K562 (cell line): Measurements from ENCODE around the gene SLC25A51. TPM values are rescaled to one million over a fixed set of nuclear protein-coding genes. Genes with fewer than 3 reads are reported as not detected.
A peak's percentile ranks its signal among the peaks of the same experiment; 100 is the strongest.

Source experiments
- BDP1 ChIP-seq: IDR thresholded peaks from 3 replicates; pipeline ENCODE4 v1.6.1; 2011; ENCODE audit not compliant: insufficient read length, insufficient read depth
- ESRRA ChIP-seq: fragments of 450-650 bp; IDR thresholded peaks from 2 replicates; pipeline ENCODE4 v1.6.1; 2014; ENCODE audit warnings: low read depth, mild to moderate bottlenecking, moderate library complexity, borderline replicate concordance
- LCOR ChIP-seq: sonication (generic); formaldehyde crosslinking; IDR thresholded peaks from 2 replicates; pipeline ENCODE4 v1.8.0; 2022; ENCODE audit warnings: mild to moderate bottlenecking, missing genetic modification reagents
- MED1 ChIP-seq: sonication (generic); formaldehyde crosslinking; IDR thresholded peaks from 2 replicates; pipeline ENCODE4 v1.8.1; 2023; ENCODE audit warnings: missing genetic modification reagents, borderline replicate concordance
- MLX ChIP-seq, 2 experiments: fragments of 450-650 bp in 1 of 2; sonication (generic) in 1 of 2; formaldehyde crosslinking; conservative IDR thresholded peaks; 2 replicates each; pipeline versions ENCODE4 v1.4.0 to v1.8.1; 2020 to 2022; ENCODE audit warnings: mild to moderate bottlenecking in 1 of 2, missing genetic modification reagents in 1 of 2
- NBN ChIP-seq: fragments of 450-650 bp; IDR thresholded peaks from 2 replicates; pipeline ENCODE4 v1.6.1; 2016; ENCODE audit warnings: low read depth, mild to moderate bottlenecking
- NCOA4 ChIP-seq: fragments of 450-650 bp; IDR thresholded peaks from 2 replicates; pipeline ENCODE4 v1.6.1; 2018; ENCODE audit warnings: mild to moderate bottlenecking; ENCODE audit not compliant: partially characterized antibody
- RHOXF2B ChIP-seq: fragments of 250-450 bp; sonication (Bioruptor Pico); conservative IDR thresholded peaks from 2 replicates; pipeline ENCODE4 v1.5.1; 2021
- SMAD1 ChIP-seq: fragments of 150-350 bp; IDR thresholded peaks from 2 replicates; pipeline ENCODE4 v1.6.1; 2014; ENCODE audit warnings: low read length, low read depth; ENCODE audit not compliant: partially characterized antibody
- TAF1 ChIP-seq: IDR thresholded peaks from 2 replicates; pipeline ENCODE4 v1.6.1; 2011; ENCODE audit warnings: mild to moderate bottlenecking, low read length, moderate library complexity; ENCODE audit not compliant: insufficient read depth, control insufficient read depth, severe bottlenecking; ENCODE audit errors: extremely low read depth
- TEAD2 ChIP-seq: fragments of 450-650 bp; IDR thresholded peaks from 2 replicates; pipeline ENCODE4 v1.6.1; 2016; ENCODE audit warnings: missing genetic modification characterization, control low read depth, missing compliant biosample characterization
- ZBTB40 ChIP-seq, 2 experiments: fragments of 450-650 bp in 1 of 2; sonication (generic) in 1 of 2; formaldehyde crosslinking in 1 of 2; IDR thresholded peaks; 2 replicates each; pipeline versions ENCODE4 v1.7.1 to v1.9.0; 2016 to 2022; ENCODE audit warnings: inconsistent platforms in 1 of 2, mild to moderate bottlenecking in 1 of 2, missing genetic modification reagents in 1 of 2
- ZNF384 ChIP-seq: IDR thresholded peaks from 2 replicates; pipeline ENCODE4 v1.6.1; 2012; ENCODE audit warnings: low read depth, low read length, improper control_type of control experiment
- ZNF431 ChIP-seq: sonication (generic); formaldehyde crosslinking; IDR thresholded peaks from 2 replicates; pipeline ENCODE4 v1.8.0; 2022; ENCODE audit warnings: mild to moderate bottlenecking, missing genetic modification reagents
- ZNF589 ChIP-seq: fragments of 200-800 bp; sonication (Bioruptor generic); IDR thresholded peaks from 2 replicates; pipeline ENCODE4 v1.6.1; 2016; ENCODE audit warnings: low read depth, missing genetic modification characterization, missing compliant biosample characterization
- ZNF778 ChIP-seq: fragments of 450-650 bp; formaldehyde crosslinking; IDR thresholded peaks from 2 replicates; pipeline ENCODE4 v1.4.0; 2020; ENCODE audit warnings: mild to moderate bottlenecking, moderate library complexity
- polyA plus RNA-seq, 8 experiments: library from polyadenylated mRNA; depleted of rRNA in 4 of 8; stranded (reverse) in 5 of 8; unstranded in 3 of 8; fragments of >200 nt; fragmentation: Nextera tagmentation in 2 of 8; fragmentation: Illumina TruSeq in 1 of 8; extraction: Ambion mirVana in 2 of 8; extraction: Trizol in 1 of 8; gene quantifications; 2 replicates each; pipeline versions ENCODE4 v1.2.1 to v1.2.3, GENCODE V29; 2011 to 2014; ENCODE audit warnings: inconsistent platforms in 1 of 8, missing spikeins in 1 of 8
- total RNA-seq, 7 experiments: library from RNA; depleted of rRNA in 6 of 7; stranded (reverse); fragments of >200 nt in 6 of 7; fragmentation: Illumina TruSeq in 2 of 7; extraction: Trizol in 2 of 7; gene quantifications; 2 replicates each; pipeline versions ENCODE4 v1.2.1 to v1.2.3, GENCODE V29; 2011 to 2021; ENCODE audit warnings: low replicate concordance in 1 of 7
- TF ChIP-seq, protein P1 (sequence below): sonication (generic); formaldehyde crosslinking; IDR thresholded peaks from 2 replicates; pipeline ENCODE4 v1.9.0; 2022; ENCODE audit warnings: mild to moderate bottlenecking, missing genetic modification reagents

Gene SLC25A51
- total and polyA plus RNA-seq, 9 of the 15 experiments (the other 6 are each of a cell fraction or from before 2014, with no cell fraction given): 9.1 to 40.7 (median 24.5) TPM

DNA sequence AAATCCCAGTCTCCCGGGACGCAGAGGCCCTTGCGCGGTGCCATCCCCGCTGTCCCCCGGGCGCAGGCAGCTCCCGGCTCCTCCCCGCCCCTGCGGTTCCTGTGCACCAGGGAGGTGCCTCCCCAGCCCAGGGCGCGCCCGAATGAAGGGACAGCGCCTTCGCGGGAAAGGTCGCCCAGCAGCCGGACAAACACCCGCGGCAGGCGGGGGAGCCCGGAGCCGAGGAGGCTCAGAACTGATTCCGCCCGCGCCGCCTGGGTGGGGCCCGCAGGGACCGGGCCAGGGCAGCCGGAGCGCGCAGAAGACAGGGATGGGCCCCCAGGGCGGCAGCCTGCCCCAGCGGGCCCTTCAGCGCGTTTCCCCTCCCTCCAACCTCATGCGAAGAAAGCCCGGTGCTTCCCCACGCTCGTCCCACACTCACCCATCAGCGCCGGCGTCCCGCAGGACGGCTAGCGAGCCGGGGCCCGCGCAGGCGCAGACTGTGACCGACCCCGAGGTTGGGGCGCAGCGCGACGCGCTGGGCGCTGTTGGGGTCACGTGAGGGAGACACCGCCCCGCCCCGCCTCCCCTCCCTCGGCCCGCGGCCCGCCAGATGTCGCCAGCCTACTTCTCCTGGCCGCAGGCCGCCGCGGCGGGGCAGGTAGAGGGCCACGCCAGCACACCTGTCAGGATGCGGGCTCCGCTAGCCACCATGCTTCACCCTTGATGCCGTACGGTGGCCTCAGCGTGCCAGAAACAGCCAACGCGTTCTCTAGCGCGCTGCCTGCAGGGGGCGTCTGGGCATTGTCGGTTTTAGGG, at the start of gene SLC25A51 (continued):
- TF ChIP-seq SMAD1 (peak; percentile 83), ZNF589 (CRISPR knock-in tag) (no peak; the same call in 1 of the 2 replicates), ZNF431 (CRISPR knock-in tag) (no peak), ZNF778 (no peak), NBN (peak; percentile 82), BDP1 (no peak), TEAD2 (tag) (no peak), ESRRA (peak; percentile 88; the same call in 1 of the 2 replicates), TAF1 (peak; percentile 68), RHOXF2B (CRISPR knock-in tag) (no peak), MED1 (CRISPR knock-in tag) (no peak), ZBTB40 (IDR thresholded peaks at IDR 0.05) (0 out of 2 replicates have a peak, but pooled peaks have one; percentile 8), ZBTB40 (CRISPR knock-in tag; IDR thresholded peaks at IDR 0.05) (no peak), MLX (CRISPR knock-in tag; conservative IDR thresholded peaks at IDR 0.05) (no peak), NCOA4 (no peak), LCOR (peak; percentile 98), ZNF384 (no peak)
- TF ChIP-seq, protein P1, sequence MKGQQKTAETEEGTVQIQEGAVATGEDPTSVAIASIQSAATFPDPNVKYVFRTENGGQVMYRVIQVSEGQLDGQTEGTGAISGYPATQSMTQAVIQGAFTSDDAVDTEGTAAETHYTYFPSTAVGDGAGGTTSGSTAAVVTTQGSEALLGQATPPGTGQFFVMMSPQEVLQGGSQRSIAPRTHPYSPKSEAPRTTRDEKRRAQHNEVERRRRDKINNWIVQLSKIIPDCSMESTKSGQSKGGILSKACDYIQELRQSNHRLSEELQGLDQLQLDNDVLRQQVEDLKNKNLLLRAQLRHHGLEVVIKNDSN (CRISPR knock-in tag): peak; percentile 99
